MM.1S (cell line): ENCODE data around the gene MAP3K5.
"Not testable (repeated sequence)": the region's sequence is repeated elsewhere in the genome, so short reads cannot be mapped to it uniquely, and the experiment has no call there.

Experiments used
- DNase-seq: peaks from one replicate; pipeline ENCODE4 v3.0.0-alpha.2; 2015
- H2AFZ ChIP-seq: fragments of 300-600 bp; sonication (generic); 2 replicates; pipeline ENCODE4 v1.6.0; 2016; ENCODE audit warnings: antibody characterized with exemption, low read length
- H3F3A ChIP-seq: fragments of 300-600 bp; sonication (generic); 2 replicates; pipeline ENCODE4 v1.6.1; 2016; ENCODE audit warnings: mild to moderate bottlenecking, antibody characterized with exemption, low read length, moderate library complexity, mixed read lengths; ENCODE audit not compliant: insufficient read depth
- H3K27ac ChIP-seq: fragments of 300-600 bp; sonication (generic); 2 replicates; pipeline ENCODE4 v1.5.1; 2016; ENCODE audit warnings: mild to moderate bottlenecking, low read length
- H3K27me3 ChIP-seq: fragments of 300-600 bp; sonication (generic); replicated peaks from 2 replicates; pipeline ENCODE4 v1.6.0; 2016; ENCODE audit warnings: low read length; ENCODE audit not compliant: insufficient read depth
- H3K36me3 ChIP-seq: fragments of 300-600 bp; sonication (generic); replicated peaks from 2 replicates; pipeline ENCODE4 v1.6.1; 2016; ENCODE audit warnings: mild to moderate bottlenecking, low read length, mixed read lengths; ENCODE audit not compliant: insufficient read depth
- H3K4me1 ChIP-seq: fragments of 300-600 bp; sonication (generic); 2 replicates; pipeline ENCODE4 v1.6.1; 2016; ENCODE audit warnings: low read length, mixed read lengths
- H3K4me2 ChIP-seq: fragments of 300-600 bp; sonication (generic); 2 replicates; pipeline ENCODE4 v1.6.0; 2016; ENCODE audit warnings: low read depth, low read length
- H3K4me3 ChIP-seq: fragments of 300-600 bp; sonication (generic); 2 replicates; pipeline ENCODE4 v1.5.1; 2016; ENCODE audit warnings: low read length, mixed read lengths
- H3K79me2 ChIP-seq: fragments of 300-600 bp; sonication (generic); 2 replicates; pipeline ENCODE4 v1.6.1; 2016; ENCODE audit warnings: mixed run types, low read length, mixed read lengths
- H3K9ac ChIP-seq: fragments of 300-600 bp; sonication (generic); 2 replicates; pipeline ENCODE4 v1.6.1; 2016; ENCODE audit warnings: low read length, mixed read lengths
- H3K9me2 ChIP-seq: fragments of 300-600 bp; sonication (generic); replicated peaks from 2 replicates; pipeline ENCODE4 v1.6.1; 2016; ENCODE audit warnings: mild to moderate bottlenecking, low read length, mixed read lengths; ENCODE audit not compliant: insufficient read depth
- H3K9me3 ChIP-seq: fragments of 300-600 bp; sonication (generic); replicated peaks from 2 replicates; pipeline ENCODE4 v1.6.1; 2016; ENCODE audit warnings: mild to moderate bottlenecking, low read length, mixed read lengths; ENCODE audit not compliant: insufficient read depth
- H4K20me1 ChIP-seq: fragments of 300-600 bp; sonication (generic); 2 replicates; pipeline ENCODE4 v1.6.1; 2016; ENCODE audit warnings: mild to moderate bottlenecking, low read length, moderate library complexity, mixed read lengths; ENCODE audit not compliant: insufficient read depth
- EZH2 ChIP-seq: fragments of 300-600 bp; sonication (generic); optimal IDR thresholded peaks from 2 replicates; pipeline ENCODE3; 2017; ENCODE audit warnings: low read depth, mild to moderate bottlenecking, antibody characterized with exemption, low read length, mixed read lengths
- EZH2phosphoT487 ChIP-seq: fragments of 300-600 bp; sonication (generic); IDR thresholded peaks from 2 replicates; pipeline ENCODE4 v1.6.1; 2018; ENCODE audit warnings: antibody characterized with exemption, low read length
- TF ChIP-seq, protein P1 (sequence below): fragments of 300-600 bp; sonication (generic); IDR thresholded peaks from 2 replicates; pipeline ENCODE4 v1.5.1; 2016; ENCODE audit warnings: antibody characterized with exemption, low read length, mixed read lengths

The MAP3K5 gene

DNA sequence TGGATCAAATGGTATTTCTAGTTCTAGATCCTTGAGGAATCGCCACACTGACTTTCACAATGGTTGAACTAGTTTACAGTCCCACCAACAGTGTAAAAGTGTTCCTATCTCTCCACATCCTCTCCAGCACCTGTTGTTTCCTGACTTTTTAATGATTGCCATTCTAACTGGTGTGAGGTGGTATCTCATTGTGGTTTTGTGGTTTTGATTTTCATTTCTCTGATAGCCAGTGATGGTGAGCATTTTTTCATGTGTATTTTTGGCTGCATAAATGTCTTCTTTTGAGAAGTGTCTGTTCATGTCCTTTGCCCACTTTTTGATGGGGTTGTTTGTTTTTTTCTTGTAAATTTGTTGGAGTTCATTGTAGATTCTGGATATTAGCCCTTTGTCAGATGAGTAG, 23.3 kb upstream of the MAP3K5 start:
- H3K4me2 ChIP-seq, H3F3A ChIP-seq, H3K9ac ChIP-seq, H3K27ac ChIP-seq, H3K4me1 ChIP-seq, DNase-seq, H3K36me3 ChIP-seq, H3K4me3 ChIP-seq, H3K79me2 ChIP-seq, H4K20me1 ChIP-seq, H3K27me3 ChIP-seq, H2AFZ ChIP-seq, H3K9me3 ChIP-seq, H3K9me2 ChIP-seq: not testable (repeated sequence)

- no peak overlapping the region for H2AFZ ChIP-seq
- no peak for DNase-seq
Observed at GRCh38 chr6:136812174-136812573, 19.9 kb upstream of the MAP3K5 start.

GRCh38 chr6:136811272-136811671, 19.0 kb upstream of the MAP3K5 start:
- H3K4me1 ChIP-seq, result no peaks in the 10 kb centered on the region
- H3K9ac ChIP-seq, result no peak overlapping the region
- no peak for DNase-seq
- no peaks in the 10 kb centered on the region for H3K27me3 ChIP-seq
- H3K4me2 ChIP-seq, result no peak overlapping the region
- no peaks in the 10 kb centered on the region for H3K9me3 ChIP-seq
- H3F3A ChIP-seq, result no peaks in the 10 kb centered on the region
- TF ChIP-seq EZH2 (no peak), EZH2phosphoT487 (no peak)
- TF ChIP-seq, protein P1, sequence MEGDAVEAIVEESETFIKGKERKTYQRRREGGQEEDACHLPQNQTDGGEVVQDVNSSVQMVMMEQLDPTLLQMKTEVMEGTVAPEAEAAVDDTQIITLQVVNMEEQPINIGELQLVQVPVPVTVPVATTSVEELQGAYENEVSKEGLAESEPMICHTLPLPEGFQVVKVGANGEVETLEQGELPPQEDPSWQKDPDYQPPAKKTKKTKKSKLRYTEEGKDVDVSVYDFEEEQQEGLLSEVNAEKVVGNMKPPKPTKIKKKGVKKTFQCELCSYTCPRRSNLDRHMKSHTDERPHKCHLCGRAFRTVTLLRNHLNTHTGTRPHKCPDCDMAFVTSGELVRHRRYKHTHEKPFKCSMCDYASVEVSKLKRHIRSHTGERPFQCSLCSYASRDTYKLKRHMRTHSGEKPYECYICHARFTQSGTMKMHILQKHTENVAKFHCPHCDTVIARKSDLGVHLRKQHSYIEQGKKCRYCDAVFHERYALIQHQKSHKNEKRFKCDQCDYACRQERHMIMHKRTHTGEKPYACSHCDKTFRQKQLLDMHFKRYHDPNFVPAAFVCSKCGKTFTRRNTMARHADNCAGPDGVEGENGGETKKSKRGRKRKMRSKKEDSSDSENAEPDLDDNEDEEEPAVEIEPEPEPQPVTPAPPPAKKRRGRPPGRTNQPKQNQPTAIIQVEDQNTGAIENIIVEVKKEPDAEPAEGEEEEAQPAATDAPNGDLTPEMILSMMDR, result no peak
- H2AFZ ChIP-seq, result no peak overlapping the region
- no peaks in the 10 kb centered on the region for H3K36me3 ChIP-seq
- H3K4me3 ChIP-seq, result no peak overlapping the region
- no peaks in the 10 kb centered on the region for H4K20me1 ChIP-seq
- no peaks in the 10 kb centered on the region for H3K79me2 ChIP-seq
- H3K27ac ChIP-seq, result no peak overlapping the region
- H3K9me2 ChIP-seq, result no peaks in the 10 kb centered on the region

More at GRCh38 chr6:136812174-136812573, 19.9 kb upstream of the MAP3K5 start:
- Histone ChIP-seq H3K79me2 (no peaks in the 10 kb centered on the region), H3K9me3 (no peaks in the 10 kb centered on the region), H3K9me2 (no peaks in the 10 kb centered on the region), H3K4me1 (no peaks in the 10 kb centered on the region), H3K4me2 (no peak overlapping the region), H4K20me1 (no peaks in the 10 kb centered on the region), H3K4me3 (no peak overlapping the region), H3K27me3 (0 out of 2 replicates have a peak, but pooled peaks cover 4% of the 10 kb centered on the region), H3K36me3 (no peaks in the 10 kb centered on the region), H3K9ac (no peak overlapping the region), H3F3A (no peaks in the 10 kb centered on the region), H3K27ac (no peak overlapping the region)
- TF ChIP-seq EZH2phosphoT487 (no peak), EZH2 (no peak)
- TF ChIP-seq, protein P1, result no peak

- H3K79me2 ChIP-seq, result no peaks in the 10 kb centered on the region
- TF ChIP-seq, protein P1, result no peak
- TF ChIP-seq EZH2, result no peak
- no peak for TF ChIP-seq EZH2phosphoT487
- H3K36me3 ChIP-seq, result no peaks in the 10 kb centered on the region
- no peak overlapping the region for H3K27ac ChIP-seq
- H3K9ac ChIP-seq, result no peak overlapping the region
- H3K27me3 ChIP-seq, result no peaks in the 10 kb centered on the region
- no peaks in the 10 kb centered on the region for H3F3A ChIP-seq
- H3K9me3 ChIP-seq, result no peaks in the 10 kb centered on the region
- DNase-seq, result no peak
- no peaks in the 10 kb centered on the region for H4K20me1 ChIP-seq
- no peak overlapping the region for H3K4me2 ChIP-seq
- no peaks in the 10 kb centered on the region for H3K4me1 ChIP-seq
- H3K9me2 ChIP-seq, result no peaks in the 10 kb centered on the region
- H3K4me3 ChIP-seq, result no peak overlapping the region
- H2AFZ ChIP-seq, result no peak overlapping the region
Observed at GRCh38 chr6:136809091-136809860, 17.0 kb upstream of the MAP3K5 start.
